Transverse colon (tissue), 4 donors: ENCODE measurements around the gene AGPAT4.

Source experiments
- EP300 ChIP-seq: sonication (generic); formaldehyde crosslinking; IDR thresholded peaks from one replicate; pipeline ENCODE4 v1.6.1; 2017; ENCODE audit warnings: antibody characterized with exemption, low read depth
- POLR2A ChIP-seq: fragments of 450-650 bp; IDR thresholded peaks from one replicate; pipeline ENCODE4 v1.6.1; 2016; ENCODE audit warnings: antibody characterized with exemption, mild to moderate bottlenecking, moderate library complexity
- POLR2AphosphoS5 ChIP-seq, 3 donors: sonication (generic); formaldehyde crosslinking; IDR thresholded peaks; one replicate each; pipeline ENCODE4 v1.6.1; 2016; ENCODE audit warnings: antibody characterized with exemption in 3 of 3
- TF ChIP-seq, protein P1 (sequence below), 5 experiments: fragments of 200-600 bp in 3 of 5; fragments of 450-650 bp in 2 of 5; sonication (generic) in 3 of 5; IDR thresholded peaks; 1 replicate in 2 of 5; 2 replicates in 3 of 5; pipeline ENCODE4 v1.5.1; 2016 to 2017; ENCODE audit warnings: antibody characterized with exemption in 5 of 5, inconsistent platforms in 3 of 5, mild to moderate bottlenecking in 2 of 5, moderate library complexity in 1 of 5

DNA sequence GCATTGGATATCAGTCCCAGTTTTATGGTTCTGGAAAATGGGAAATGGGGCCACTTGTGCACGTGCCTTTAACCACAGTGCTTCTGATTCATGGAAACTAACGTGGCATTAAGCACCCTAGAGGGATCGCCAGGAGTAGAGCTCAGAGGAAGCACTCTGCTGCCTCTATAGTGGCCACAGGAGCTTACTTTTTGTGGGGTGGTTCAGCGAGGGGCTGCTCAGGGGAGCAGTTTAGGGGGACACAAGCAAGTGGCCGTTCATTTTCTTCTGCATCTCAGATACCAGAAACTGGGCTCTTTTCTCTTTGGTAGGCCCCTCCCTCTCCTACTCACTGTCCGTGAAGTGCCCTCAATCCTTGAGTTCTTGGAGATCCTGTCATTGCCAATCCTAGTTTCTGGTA, 28.5 kb downstream of the AGPAT4 start:
- no peak for TF ChIP-seq POLR2AphosphoS5 (IDR thresholded peaks at IDR 0.05)
- no peak for TF ChIP-seq POLR2A
- TF ChIP-seq, protein P1, sequence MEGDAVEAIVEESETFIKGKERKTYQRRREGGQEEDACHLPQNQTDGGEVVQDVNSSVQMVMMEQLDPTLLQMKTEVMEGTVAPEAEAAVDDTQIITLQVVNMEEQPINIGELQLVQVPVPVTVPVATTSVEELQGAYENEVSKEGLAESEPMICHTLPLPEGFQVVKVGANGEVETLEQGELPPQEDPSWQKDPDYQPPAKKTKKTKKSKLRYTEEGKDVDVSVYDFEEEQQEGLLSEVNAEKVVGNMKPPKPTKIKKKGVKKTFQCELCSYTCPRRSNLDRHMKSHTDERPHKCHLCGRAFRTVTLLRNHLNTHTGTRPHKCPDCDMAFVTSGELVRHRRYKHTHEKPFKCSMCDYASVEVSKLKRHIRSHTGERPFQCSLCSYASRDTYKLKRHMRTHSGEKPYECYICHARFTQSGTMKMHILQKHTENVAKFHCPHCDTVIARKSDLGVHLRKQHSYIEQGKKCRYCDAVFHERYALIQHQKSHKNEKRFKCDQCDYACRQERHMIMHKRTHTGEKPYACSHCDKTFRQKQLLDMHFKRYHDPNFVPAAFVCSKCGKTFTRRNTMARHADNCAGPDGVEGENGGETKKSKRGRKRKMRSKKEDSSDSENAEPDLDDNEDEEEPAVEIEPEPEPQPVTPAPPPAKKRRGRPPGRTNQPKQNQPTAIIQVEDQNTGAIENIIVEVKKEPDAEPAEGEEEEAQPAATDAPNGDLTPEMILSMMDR (IDR thresholded peaks at IDR 0.05) = no peak
- TF ChIP-seq EP300 = no peak
